ENCODE measurements around the gene PRM1. TPM values are rescaled to one million over a fixed set of nuclear protein-coding genes. Genes with fewer than 3 reads are reported as not detected.

Gene PRM1
- total and polyA plus RNA-seq, 2 of the 8 experiments (the other 6 are each of a cell fraction or from before 2014, with no cell fraction given), result 0.54 to 0.82 TPM

DNA sequence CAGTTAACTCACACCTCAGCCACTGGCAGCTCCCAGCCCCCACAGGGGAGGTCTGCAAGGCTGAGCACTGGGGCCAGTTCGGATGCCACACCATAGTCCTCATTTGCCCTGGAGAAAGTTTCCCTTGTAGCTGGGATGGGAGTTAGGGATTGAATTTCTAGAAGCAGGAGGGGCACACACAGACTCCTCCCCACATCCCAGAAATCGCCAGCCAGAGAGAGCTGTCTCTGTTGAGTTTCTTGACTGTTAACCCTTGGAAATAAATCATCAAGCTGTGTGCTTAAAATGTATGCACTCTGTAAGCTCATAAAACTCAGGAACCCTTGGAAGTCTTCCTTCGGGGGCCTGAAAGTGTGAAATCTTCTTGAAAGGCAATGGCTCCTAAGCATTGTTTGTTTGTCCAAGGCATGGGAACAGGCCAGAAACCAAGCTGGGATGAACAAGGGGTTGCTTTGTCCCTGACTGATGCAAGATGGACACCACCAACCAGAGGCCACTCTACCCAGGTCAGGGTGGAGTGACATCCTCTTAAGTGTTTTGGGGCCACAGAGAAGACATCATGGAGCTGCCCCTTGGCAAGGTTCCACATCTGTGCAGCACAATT, 7.3 kb downstream of the PRM1 start:
- no peak for DNase-seq (ENCODE audit: low read depth in 1 of 2, low spot score in 2 of 2)
- no peaks in the 10 kb centered on the region for H3K79me1 ChIP-seq (ENCODE audit: low read depth, low read length)
- H3K18ac ChIP-seq (ENCODE audit: extremely low read depth, low read length), result peak overlapping the region; percentile 19; the same call in 1 of the 2 replicates
- no peak overlapping the region for H3K4me3 ChIP-seq (ENCODE audit: extremely low read depth in 1 of 4, insufficient read depth in 2 of 4, low read depth in 3 of 4, low read length in 4 of 4)
- H3K23ac ChIP-seq (ENCODE audit: insufficient read length), result no peak overlapping the region
- peaks cover 0 to 5% (median 0%) of the 10 kb centered on the region in 4 experiments; a peak in 2 of 7 replicates for H3K4me1 ChIP-seq (replicated peaks in 1 of 4; ENCODE audit: control insufficient read depth in 3 of 4, insufficient read depth in 4 of 4, low read length in 3 of 4)
- H3K14ac ChIP-seq (ENCODE audit: insufficient read length), result no peak overlapping the region
- FAIRE-seq, result no peak
- no peak overlapping the region for H3K27ac ChIP-seq (ENCODE audit: low read depth, low read length)
- H4K91ac ChIP-seq (replicated peaks; ENCODE audit: insufficient read length, low read length), result no peak overlapping the region
- no peaks in the 10 kb centered on the region for H3K9me3 ChIP-seq (ENCODE audit: insufficient read depth in 2 of 2, low read depth in 1 of 2, low read length in 1 of 2)
- POLR2A ChIA-PET (ENCODE audit: partially characterized antibody), result interaction anchor here (0.9 to 2.7 kb wide), 7 partner anchors 13 to 80 kb away, joined by 3 to 11 read pairs (median 4); partner anchors contain the start of gene SOCS1
- H2BK120ac ChIP-seq (replicated peaks; ENCODE audit: low read depth, low read length), result no peak overlapping the region
- H3K36me3 ChIP-seq (ENCODE audit: control insufficient read depth in 2 of 4, insufficient read depth in 4 of 4, low read length in 3 of 4), result no peaks in the 10 kb centered on the region
- H2AFZ ChIP-seq (ENCODE audit: low read length), result peak overlapping the region; percentile 65
- H2BK15ac ChIP-seq (ENCODE audit: low read length), result 0 out of 2 replicates have a peak overlapping the region, but pooled peaks have one; percentile 46
- H4K8ac ChIP-seq (ENCODE audit: extremely low read depth, insufficient read depth, low read length), result no peak overlapping the region
- H3K9ac ChIP-seq (replicated peaks in 1 of 4; ENCODE audit: extremely low read depth in 1 of 4, low read depth in 3 of 4, low read length in 3 of 4), result no peak overlapping the region
- H3K27me3 ChIP-seq (replicated peaks in 1 of 4; ENCODE audit: control insufficient read depth in 3 of 4, extremely low read depth in 1 of 4, insufficient read depth in 3 of 4, low read length in 3 of 4), result no peaks in the 10 kb centered on the region
- CTCF ChIA-PET (ENCODE audit: partially characterized antibody), result interaction anchor here (0.9 to 8.1 kb wide), 11 partner anchors 9 to 175 kb away, joined by 3 to 79 read pairs (median 4); partner anchors contain the start of gene SOCS1
- H3K4ac ChIP-seq (replicated peaks; ENCODE audit: insufficient read length, low read depth, low read length), result no peak overlapping the region
- H4K5ac ChIP-seq (ENCODE audit: insufficient read length, low read depth, low read length), result no peak overlapping the region
- 0 out of 2 replicates have a peak overlapping the region, but pooled peaks have one; percentile 80 for H2BK20ac ChIP-seq (ENCODE audit: low read length)
- H3K23me2 ChIP-seq (ENCODE audit: low read depth, low read length), result no peaks in the 10 kb centered on the region
- TF ChIP-seq HDAC2 (IDR thresholded peaks at IDR 0.05; ENCODE audit: borderline replicate concordance in 1 of 2, low read depth in 2 of 2, low read length in 2 of 2), result no peak
- TF ChIP-seq CREB1 (IDR thresholded peaks at IDR 0.05), result no peak
- TF ChIP-seq, protein P1, sequence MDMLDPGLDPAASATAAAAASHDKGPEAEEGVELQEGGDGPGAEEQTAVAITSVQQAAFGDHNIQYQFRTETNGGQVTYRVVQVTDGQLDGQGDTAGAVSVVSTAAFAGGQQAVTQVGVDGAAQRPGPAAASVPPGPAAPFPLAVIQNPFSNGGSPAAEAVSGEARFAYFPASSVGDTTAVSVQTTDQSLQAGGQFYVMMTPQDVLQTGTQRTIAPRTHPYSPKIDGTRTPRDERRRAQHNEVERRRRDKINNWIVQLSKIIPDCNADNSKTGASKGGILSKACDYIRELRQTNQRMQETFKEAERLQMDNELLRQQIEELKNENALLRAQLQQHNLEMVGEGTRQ (IDR thresholded peaks at IDR 0.05; ENCODE audit: low read length), result no peak
- TF ChIP-seq RBBP5 (IDR thresholded peaks at IDR 0.05; ENCODE audit: borderline replicate concordance, low read depth, low read length), result no peak
- no peak for TF ChIP-seq SP1 (IDR thresholded peaks at IDR 0.05; ENCODE audit: low read depth, low read length)
- TF ChIP-seq CHD2 (IDR thresholded peaks at IDR 0.05; ENCODE audit: low read length), result no peak
- no peak for TF ChIP-seq CBX8 (IDR thresholded peaks at IDR 0.05; ENCODE audit: borderline replicate concordance, low read depth, low read length)
- no peaks in the 10 kb centered on the region for H4K20me1 ChIP-seq (replicated peaks in 1 of 2; ENCODE audit: control insufficient read depth in 1 of 2, insufficient read depth in 2 of 2, low read length in 2 of 2)
- no peak overlapping the region for H3K4me2 ChIP-seq (ENCODE audit: insufficient read depth in 1 of 2, low read depth in 2 of 2, low read length in 2 of 2)
- H3K56ac ChIP-seq (replicated peaks; ENCODE audit: insufficient read length, low read depth, low read length), result no peak overlapping the region
- WGBS, 2 experiments (ENCODE audit: extremely low coverage in 1 of 2, insufficient coverage in 1 of 2, insufficient read length in 1 of 2, insufficient replicate concordance in 2 of 2, low coverage in 1 of 2, low lambda C conversion rate in 2 of 2, missing lambda C conversion rate in 1 of 2), result 85% methylated on average over 3 of the region's 3 CpGs; no CpG with 5 or more reads in 1 of the 2 experiments
- peak overlapping the region; percentile 90; the same call in 1 of the 2 replicates for H2BK12ac ChIP-seq (ENCODE audit: low read depth, low read length)
- no peak overlapping the region for H2AK5ac ChIP-seq (ENCODE audit: low read depth, low read length)
- H3K79me2 ChIP-seq (ENCODE audit: control insufficient read depth in 1 of 2, insufficient read depth in 2 of 2, low read length in 2 of 2), result no peaks in the 10 kb centered on the region
- 0 out of 2 replicates have a peak overlapping the region, but pooled peaks have one; percentile 52 for H2BK5ac ChIP-seq (ENCODE audit: low read depth, low read length)

Measured in H1 (cell line).